Activated CD8-positive, alpha-beta T cell treated with anti-CD3 and anti-CD28 coated beads, Interleukin-2, amount 10 ng/mL, durations not matched to agents 7 days and 5 days (primary cell): ENCODE results near the gene NT5M. TPM values are rescaled to one million over a fixed set of nuclear protein-coding genes. Genes with fewer than 3 reads are reported as not detected.

Source experiments
- ATAC-seq: fragments of 150-1000 bp; cut with Tn5 transposase; one replicate; pipeline ENCODE4 v1.10.0; 2021; ENCODE audit warnings: moderate library complexity
- CTCF ChIA-PET: fragments of 350-600 bp; sonication (Branson Sonifier 250); formaldehyde crosslinking; loops from one replicate; lab custom pipeline; 2021; ENCODE audit warnings: antibody characterized with exemption; lab: Charles Lee
- POLR2A ChIA-PET: fragments of 350-600 bp; sonication (Branson Sonifier 250); formaldehyde crosslinking; loops from one replicate; lab custom pipeline; 2021; ENCODE audit warnings: antibody characterized with exemption; lab: Charles Lee
- DNase-seq: peaks from one replicate; pipeline ENCODE4 v3.0.0-alpha.2; 2020
- H3K27ac Mint-ChIP-seq: one replicate; pipeline ENCODE4 v1.8.0; 2021; ENCODE audit warnings: mild to moderate bottlenecking, mixed read lengths
- H3K27me3 Mint-ChIP-seq: one replicate; pipeline ENCODE4 v1.8.0; 2021; ENCODE audit warnings: low read depth, mixed read lengths
- H3K36me3 Mint-ChIP-seq: one replicate; pipeline ENCODE4 v1.8.0; 2021; ENCODE audit warnings: low read depth, mixed read lengths
- H3K4me1 Mint-ChIP-seq: one replicate; pipeline ENCODE4 v1.8.0; 2021; ENCODE audit warnings: low read depth, mixed read lengths
- H3K4me3 Mint-ChIP-seq: one replicate; pipeline ENCODE4 v1.8.0; 2021; ENCODE audit warnings: mild to moderate bottlenecking, mixed read lengths
- H3K9me3 Mint-ChIP-seq: one replicate; pipeline ENCODE4 v1.8.0; 2022; ENCODE audit warnings: mixed read lengths; ENCODE audit not compliant: insufficient read depth
- total RNA-seq, 2 experiments: library from RNA; stranded (reverse); gene quantifications; one replicate each; pipeline ENCODE4 v1.2.3, GENCODE V29; 2021

NT5M gene
- total RNA-seq, 2 experiments from 2014 or later: 8.3 to 9.0 TPM

DNA sequence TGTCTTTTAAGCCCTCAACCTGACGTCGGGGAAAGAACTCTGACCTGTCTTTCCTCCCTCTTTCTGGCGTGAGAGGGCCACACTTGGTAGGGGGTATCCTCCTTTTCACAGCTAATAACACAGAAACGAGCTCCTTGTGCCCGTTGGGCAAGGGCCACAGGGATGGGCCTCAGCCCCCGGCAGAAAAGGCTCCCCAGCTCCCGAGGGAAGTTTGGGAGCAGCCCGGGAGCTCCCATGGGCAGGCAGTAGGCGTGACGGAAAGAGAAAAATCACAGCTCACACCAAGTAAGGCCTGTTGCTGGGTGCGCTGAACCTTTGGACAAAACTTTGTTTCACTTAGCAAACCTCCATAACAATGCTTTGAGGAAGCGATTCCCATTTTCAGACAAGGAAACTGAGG, 90.8 kb downstream of the NT5M start:
- Mint-ChIP-seq H3K4me1 (peaks cover 28% of the 10 kb centered on the region), H3K27me3 (peaks cover 38% of the 10 kb centered on the region), H3K4me3 (no peak overlapping the region), H3K9me3 (no peaks in the 10 kb centered on the region), H3K27ac (no peak overlapping the region), H3K36me3 (no peaks in the 10 kb centered on the region)
- ChIA-PET POLR2A (no interaction called here), CTCF (no interaction called here)
- DNase-seq (no peak), ATAC-seq (no peak)

DNA sequence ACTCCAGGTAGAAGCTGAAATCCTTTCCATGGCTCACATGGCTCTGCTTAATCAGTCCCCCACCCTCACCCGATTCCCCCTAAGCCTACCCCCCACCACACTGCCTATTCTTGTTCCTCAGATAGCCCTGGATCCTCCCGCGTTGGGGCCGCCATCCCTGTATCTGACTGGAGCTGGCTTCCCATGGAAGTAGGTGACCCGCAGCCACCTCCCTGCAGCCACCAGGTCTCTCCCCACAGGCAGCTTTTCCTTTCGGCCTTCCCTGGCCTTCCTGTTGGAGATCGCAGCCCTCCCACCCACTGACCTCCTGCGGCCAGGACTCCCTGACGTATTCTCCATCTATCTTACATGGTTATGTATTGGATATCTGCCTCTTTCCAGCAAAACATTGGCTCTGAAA, 91.3 kb downstream of the NT5M start:
- ChIA-PET POLR2A (no interaction called here), CTCF (no interaction called here)
- Mint-ChIP-seq H3K36me3 (no peaks in the 10 kb centered on the region), H3K9me3 (no peaks in the 10 kb centered on the region), H3K4me1 (peaks cover 29% of the 10 kb centered on the region), H3K27ac (no peak overlapping the region), H3K4me3 (no peak overlapping the region), H3K27me3 (peaks cover 38% of the 10 kb centered on the region)
- DNase-seq (no peak), ATAC-seq (no peak)

DNA sequence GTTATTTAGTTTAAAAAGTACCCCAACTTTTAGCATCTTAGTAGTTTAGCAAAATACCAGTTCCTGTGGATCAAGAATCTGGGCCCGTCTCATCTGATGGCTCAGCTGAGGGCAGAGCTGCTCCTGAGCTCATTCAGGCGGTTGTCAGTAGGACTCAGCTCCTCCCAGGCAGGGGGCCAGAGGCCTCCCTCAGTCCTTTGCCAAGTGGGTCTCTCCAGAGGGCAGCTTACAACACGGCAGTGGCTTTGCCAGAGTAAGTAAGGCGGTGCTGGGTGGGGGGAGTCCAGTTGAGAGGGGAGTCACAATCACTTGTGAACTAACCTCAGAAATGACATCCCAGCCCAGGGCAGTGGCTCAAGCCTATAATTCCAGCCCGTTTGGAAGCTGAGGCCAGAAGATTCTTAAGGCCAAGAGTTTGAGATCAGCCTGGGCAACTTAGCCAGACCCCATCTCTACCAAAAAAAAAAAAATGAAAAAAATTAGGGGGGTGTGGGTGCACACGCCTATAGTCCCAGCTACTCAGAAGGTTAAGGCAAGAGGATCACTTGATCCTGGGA, 92.2 kb downstream of the NT5M start:
- ATAC-seq (no peak), DNase-seq (no peak)
- ChIA-PET POLR2A (no interaction called here), CTCF (no interaction called here)
- Mint-ChIP-seq H3K27ac (no peak overlapping the region), H3K36me3 (no peaks in the 10 kb centered on the region), H3K4me1 (peaks cover 30% of the 10 kb centered on the region), H3K4me3 (no peak overlapping the region), H3K9me3 (no peaks in the 10 kb centered on the region), H3K27me3 (peaks cover 42% of the 10 kb centered on the region)

DNA sequence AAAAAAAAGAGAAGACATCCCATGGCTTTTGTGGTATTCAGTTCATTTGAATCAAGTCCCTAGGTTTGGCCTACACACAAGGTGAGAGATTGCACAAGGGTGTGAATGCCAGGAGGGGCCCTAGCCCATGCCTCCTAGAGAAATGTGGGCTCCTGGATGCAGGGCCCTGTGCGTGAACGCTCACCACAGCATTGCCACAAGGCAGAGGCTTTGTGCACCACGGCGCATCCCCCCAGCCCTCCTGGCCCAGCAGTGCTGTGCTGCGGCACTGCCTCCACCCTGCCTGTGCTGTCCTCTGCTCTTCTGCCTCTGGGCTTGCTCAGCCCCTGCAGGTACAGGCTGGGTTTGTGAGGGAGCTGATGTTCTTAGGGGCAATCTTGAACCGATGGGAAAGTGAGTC, 92.7 kb downstream of the NT5M start:
- Mint-ChIP-seq H3K9me3 (no peaks in the 10 kb centered on the region), H3K27me3 (peaks cover 45% of the 10 kb centered on the region), H3K27ac (no peak overlapping the region), H3K36me3 (no peaks in the 10 kb centered on the region), H3K4me1 (peaks cover 29% of the 10 kb centered on the region), H3K4me3 (no peak overlapping the region)
- DNase-seq: no peak
- ChIA-PET POLR2A (no interaction called here), CTCF (no interaction called here)
- no peak for ATAC-seq

Other genes starting within 250 kb of the NT5M start
- 1 to 10 TPM; 3.8 to 4.2 TPM for gene PLD6, start 97.0 kb upstream of the NT5M start, total RNA-seq
- 10 to 100 TPM; 37.0 to 37.4 TPM for gene FLCN, start 66.2 kb upstream of the NT5M start, total RNA-seq
- 100 to 1,000 TPM; 115 to 124 TPM for gene COPS3, start 22.1 kb upstream of the NT5M start, total RNA-seq
- gene MED9, start 173.6 kb downstream of the NT5M start, total RNA-seq: 10 to 100 TPM; 14.9 to 15.0 TPM
- gene RASD1, start 193.0 kb downstream of the NT5M start, total RNA-seq: under 1 TPM; 0.39 to 0.58 TPM